Activated T-cell treated with anti-CD3 and anti-CD28 coated beads for 24 hours (primary cell): ENCODE measurements around the gene SAMD13.

ENCODE experiments used
- DNase-seq: peaks from one replicate; pipeline ENCODE4 v3.0.0-alpha.2; 2020; ENCODE audit warnings: low read depth

Gene SAMD13

DNA sequence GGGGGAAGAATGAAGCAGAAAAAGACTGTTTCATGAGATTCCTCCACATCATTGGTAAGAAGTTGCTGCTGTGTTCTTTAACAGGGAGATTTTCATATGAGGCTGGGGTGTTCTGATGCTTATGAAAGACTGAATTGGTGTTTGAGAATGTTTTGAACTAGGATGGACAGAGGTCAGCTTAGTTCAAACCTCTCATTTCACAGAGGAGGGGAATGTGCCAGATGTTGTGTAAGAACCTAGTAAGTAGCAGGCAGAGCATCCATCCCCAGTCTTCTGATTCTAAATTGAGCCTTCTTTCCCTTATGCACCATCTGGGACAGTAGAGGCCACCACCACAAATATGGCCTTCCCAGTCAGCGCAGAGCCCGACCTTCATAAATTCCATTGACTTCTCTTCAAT, 43.7 kb downstream of the SAMD13 start:
- DNase-seq, result no peak

DNA sequence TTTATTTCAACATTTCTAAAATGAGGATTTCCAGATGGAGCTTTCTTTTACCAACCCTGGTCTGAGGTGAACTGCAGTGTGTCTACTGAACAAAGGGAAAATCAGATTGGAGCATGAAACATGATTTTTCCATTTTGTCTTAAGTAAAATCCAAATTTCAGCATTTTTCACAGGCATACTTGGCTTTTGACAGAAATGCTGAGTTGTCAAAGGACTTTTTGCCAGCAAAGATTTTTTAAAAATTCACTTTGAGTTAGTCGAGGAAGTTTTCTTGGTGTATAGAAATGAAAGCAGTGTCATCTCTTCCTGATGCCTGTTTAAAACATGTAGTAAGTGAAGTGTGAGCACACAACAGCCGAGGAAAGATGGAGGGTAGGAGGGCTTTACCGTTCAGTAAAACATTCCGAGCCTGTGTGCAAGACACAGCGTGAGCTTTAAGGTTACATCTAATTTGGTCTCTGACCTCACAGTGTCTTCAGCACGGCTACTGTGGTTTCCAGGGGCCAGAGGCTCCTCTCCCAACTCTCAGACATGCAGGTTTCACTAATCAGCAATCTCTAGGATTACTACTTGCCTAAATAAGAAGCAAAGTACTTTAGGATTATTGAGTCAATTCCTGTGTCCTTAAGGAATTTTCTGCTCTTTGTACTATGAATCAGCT, 45.9 kb downstream of the SAMD13 start:
- no peak for DNase-seq

DNA sequence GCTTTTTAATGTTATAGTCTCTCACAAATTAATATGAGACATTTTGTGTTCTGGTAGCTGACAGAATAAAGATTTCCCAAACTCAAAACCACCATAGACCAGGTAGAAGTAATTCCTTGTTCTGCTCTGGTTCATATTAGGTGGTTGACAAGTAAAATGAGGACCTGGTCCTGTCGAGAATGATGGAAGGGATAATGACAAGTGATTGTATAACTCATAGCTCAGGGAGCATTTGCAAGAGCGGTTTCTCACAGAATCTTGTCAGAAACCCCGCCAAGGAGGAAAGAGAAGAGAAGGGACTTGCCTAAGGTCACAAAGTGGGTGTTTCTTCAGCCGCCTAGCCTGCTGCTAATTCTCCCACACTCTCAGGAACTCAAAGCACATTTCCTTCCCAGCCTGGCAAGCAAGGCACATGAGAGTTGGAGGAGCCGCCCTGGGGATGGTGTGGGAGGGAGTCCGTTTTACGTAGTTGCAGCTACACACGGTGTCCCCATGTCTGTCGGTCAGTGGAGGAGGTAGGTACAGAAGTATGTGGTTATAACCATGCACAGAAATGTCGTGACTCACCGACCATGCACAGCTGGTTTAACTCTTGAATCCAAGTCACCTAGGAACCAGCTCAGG, 46.5 kb downstream of the SAMD13 start:
- DNase-seq, result no peak

DNA sequence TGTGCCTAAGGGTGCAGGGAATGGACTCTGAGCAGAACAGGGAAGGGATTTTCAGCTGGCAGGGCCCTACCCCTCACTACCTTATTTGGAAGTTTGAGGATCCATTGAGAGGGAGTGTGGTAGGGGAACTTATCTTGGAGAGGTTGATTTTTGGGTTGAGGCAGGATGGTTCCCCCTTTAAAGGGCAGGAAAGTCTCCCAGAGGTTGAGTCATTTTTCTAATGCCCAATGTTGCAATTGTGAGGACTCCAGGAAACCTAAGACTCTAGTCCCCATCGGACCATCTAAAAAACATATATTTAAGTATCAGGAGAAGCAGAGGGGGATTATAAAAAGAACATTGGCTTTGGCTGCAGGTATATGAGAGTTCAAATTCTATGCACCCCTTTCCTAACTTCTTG, 47.3 kb downstream of the SAMD13 start:
- no peak for DNase-seq

DNA sequence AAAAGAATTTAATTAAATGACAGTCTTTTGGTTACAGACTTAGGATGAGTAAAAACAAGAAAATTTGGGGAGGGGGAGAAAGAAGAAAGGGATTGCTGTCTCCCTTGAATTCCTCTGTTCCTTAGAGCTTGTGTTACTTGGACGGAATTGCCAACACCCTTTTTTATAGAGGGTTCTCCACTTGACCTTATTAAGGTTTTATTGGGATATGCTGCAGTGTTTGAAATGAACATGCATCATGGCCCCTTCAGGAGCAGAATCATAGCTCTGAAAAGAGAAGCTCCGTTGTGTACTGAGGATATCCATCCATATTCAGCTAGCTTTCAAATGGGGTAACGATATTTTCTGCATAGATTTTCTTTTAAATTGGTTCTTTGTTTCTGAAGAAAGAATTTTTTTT, 48.6 kb downstream of the SAMD13 start:
- DNase-seq, result no peak

DNA sequence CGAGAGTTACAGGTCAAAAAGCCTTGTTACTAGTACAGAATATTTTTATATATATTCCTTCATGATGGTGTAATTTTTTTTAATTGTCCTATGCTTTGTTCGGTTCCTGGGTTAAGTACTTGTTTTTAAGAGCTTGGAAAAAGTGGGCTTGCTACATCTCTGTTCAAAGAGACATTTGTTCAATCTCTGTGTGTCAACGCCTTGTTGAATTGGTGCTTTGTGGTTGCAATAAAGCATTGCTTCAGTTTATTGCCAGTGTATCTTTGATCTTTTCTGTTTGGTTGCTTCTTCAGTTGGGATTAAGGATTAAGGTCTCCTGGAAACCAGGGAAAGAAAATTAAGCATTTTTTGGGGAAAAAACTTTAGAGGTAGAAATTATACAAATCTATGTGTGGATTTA, 49.0 kb downstream of the SAMD13 start:
- no peak for DNase-seq

DNA sequence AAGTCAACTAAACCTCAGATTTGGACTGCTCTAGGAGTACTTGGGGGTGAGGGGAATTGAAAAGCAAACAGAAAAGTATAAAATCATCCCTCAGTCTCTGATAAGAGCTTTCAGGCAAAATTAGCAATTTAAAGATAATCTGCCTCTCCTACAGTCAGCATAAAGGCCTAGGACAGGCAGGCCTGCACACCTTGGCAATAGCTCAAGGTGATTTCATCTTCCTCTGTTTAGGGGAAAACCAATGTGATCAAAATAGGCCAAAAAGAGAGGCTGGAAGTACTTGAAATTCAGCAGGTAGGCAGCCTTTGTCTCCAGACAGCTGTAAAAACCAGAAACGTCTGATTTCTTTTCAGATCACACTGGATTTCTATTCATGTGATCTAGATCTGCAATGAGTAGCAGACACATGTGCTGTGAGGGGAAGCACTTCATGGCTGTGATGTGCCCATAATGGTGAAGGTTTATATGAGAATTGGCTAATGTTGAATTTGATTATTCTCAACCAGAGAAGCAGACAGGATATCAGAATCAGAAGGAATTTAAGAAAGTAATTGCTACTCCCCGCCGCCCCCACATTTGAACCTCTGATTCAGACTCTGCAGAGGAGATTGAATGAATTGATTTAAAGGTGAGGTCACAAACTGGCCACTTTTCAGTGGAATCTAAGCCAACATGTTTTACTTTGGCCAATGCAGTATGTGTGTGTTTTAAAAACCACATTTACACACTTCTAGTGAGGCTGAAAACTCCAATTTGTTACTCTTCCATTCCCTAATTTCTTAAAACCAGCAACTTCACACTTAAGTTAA, 51.0 kb downstream of the SAMD13 start:
- no peak for DNase-seq

DNA sequence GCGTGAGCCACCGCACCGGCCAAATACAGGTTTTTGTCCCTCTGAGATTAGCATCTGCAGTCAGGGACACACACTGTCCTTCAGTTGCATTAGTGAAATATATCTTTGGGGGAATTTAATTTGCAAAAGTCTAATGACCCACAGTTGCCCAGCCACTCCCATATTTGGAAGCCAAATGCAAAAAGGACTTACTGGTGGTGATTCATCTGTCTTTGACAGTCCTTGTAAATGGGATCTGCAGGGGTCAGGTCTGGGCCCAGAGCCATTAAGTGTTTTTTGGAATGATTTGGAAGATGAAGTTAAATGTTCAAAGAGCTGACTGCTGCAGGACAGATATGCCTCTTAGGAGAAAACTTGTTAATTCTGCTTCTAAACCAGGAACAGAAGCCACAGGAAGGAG, 52.2 kb downstream of the SAMD13 start:
- no peak for DNase-seq

DNA sequence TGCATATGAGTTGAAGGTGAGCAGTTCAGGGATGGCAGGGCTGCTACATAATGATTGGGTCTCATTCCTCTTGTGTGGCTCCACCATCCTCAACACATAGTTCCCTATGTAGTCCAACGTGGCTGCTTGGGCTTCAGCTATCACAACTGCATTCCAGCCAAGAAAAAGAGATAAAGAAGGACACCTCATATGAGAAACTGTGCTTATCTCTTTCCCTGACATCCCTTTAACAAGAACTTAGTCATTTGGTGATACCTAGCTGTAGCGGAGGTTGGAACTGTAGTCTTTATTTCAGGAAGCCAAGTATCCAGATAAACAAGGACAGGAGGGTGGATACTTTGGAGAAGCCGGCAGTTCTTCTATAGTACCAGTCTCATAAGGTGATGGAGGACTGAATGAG, 54.0 kb downstream of the SAMD13 start:
- DNase-seq, result no peak

DNA sequence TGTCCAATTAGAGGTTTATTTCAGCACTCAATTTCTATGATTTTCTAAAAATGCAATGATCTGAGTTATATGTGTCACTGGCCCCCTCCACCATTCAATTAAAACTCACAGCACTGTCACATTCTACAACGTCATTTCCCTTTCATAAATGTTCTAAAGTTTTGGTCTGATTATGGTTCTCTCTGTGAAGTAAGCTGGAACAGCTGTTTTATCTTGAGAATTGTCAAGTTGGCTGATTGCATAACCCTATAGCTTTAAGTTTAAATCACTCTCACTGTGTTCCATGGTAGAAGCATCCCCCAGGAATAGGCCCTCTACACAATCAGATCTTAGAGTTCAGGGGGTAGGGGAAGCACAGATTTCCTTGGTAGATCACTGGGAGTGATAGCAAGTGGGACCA, 55.4 kb downstream of the SAMD13 start:
- no peak for DNase-seq

DNA sequence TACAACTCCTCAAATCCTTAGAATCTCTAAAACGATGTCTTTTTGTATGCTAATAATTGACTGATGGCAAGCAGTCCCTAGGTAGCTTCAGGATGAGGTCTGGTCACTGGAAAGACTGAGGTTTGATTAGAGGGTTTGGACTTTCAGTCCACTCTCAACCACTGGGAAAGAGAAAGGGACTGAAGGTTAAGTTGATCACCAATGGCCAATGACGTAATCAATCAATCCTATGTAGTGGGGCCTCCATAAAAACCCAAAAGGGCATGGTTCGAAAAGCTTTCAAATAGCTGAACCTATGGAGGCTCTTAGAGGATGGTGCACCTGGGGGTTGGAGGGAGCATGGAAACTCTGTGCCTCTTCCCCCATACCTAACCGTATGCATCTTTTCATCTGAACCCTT, 57.2 kb downstream of the SAMD13 start:
- no peak for DNase-seq

DNA sequence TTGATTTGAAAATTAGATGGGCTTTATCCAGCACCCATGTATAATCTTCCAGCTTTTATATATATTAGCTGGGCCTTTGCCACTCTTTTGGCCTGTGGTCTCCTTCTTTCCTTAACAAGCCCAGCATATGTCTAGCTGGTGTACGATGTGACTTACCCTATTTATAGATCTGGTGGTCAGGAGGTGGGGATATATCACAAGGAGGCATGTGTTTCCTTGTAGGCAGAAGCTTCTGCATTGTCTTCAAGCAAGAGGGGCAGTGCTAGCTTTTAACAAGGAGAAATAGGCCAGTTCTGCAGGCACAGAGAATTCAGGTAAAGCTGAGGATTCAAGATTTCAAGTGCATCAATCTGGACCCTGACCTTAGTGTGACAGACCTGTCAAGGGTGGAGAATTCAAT, 58.8 kb downstream of the SAMD13 start:
- DNase-seq, result no peak

DNA sequence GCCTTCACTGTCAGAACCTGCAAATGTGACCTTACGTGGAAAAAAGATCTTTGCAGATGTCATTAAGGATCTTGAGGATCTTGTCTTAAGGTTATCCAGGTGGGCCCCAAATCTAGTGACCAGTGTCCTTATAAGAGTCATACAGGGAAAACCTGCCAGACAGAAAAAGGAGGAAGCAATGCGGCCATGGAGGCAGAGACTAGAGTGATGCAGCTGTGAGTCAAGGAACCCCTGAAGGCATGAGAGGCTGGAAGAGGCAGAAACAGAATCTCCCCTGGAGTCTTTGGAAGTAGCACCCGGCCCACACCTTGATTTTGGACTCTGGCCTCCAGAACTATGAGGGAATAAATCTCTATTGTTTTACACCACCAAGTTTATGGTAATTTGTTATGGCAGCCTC, 60.3 kb downstream of the SAMD13 start:
- no peak for DNase-seq

DNA sequence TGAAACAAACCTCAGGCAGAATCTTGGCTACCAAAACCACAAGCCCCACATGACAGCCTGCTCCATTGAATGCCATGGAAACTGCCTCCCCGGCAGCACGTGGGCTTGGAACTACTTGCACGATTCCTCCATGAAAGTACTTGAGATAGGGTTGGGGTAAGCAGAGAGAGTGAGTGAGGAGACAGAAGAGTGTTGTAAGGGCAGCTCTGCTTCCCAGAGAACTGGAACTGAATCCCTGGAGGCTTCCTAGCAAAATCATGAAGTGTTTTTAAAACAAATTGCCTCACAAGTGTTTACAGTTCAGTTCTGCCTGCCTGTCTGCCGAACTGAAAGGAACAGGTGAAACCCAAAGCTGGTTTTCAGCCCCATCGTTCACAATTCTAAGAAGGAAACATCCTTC, 61.5 kb downstream of the SAMD13 start:
- no peak for DNase-seq

DNA sequence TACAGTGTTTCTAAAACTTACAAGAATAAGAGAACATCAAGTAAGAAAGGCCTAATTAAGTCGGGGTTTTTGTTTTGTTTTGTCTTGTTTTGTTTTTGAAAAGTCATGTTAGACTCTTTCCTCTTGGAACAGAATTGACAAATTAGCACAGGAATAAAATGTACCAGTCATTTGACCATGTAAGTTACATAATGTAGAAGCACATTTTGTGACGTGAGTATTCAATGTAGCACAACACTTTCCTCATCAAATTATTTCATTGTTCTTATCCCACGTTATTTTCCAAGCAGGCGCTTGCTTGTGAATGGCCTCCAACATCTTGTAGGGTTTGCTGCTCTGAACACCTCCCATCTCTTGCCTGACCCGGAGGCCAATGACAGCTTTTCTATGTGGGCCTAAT, 62.1 kb downstream of the SAMD13 start:
- DNase-seq, result no peak

DNA sequence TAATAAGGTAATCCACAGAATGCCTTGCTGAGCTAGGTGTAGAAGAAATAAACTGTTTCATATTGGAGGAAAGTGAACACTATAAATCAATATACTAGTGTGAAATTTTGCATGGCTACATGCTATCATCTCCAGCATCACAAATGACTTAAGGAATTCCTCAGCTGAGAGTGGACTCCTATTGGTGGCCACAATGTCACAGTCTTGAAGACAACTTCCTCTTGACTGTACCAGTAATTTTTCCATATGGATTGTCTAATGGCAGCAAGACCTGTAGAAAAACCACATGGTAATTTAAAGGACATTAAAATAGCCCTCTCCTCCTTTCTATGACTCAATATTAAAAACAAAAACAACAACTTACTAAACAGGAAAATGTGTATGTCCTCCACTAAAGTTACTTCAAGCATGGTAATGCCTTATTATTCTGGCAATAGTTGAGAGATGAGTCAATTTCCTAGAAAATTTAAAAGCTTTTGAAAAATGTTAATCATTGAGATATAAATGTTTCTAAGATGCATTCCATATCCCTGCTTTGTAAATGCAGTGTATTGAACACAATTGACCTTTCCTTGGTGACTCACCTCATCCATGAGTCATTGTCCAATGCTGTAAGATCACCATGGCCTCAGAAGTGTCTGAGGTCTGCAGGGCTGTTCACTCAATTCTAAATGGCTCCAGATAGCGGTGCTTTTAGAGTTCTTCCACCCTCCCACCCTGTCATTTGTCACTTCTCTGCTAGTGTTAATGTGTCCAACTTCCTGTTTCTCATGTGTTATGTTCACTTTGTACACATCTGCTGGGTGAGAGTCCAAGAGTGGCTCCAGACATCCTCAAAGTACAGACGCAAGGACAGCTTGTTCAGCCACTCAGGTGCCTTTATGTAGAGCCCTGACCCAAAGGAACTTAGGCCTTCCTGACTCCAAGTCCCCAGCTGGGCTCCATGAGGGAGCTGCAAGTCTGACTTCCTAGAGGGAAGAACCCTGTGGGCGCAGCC, 64.0 kb downstream of the SAMD13 start:
- DNase-seq, result no peak

DNA sequence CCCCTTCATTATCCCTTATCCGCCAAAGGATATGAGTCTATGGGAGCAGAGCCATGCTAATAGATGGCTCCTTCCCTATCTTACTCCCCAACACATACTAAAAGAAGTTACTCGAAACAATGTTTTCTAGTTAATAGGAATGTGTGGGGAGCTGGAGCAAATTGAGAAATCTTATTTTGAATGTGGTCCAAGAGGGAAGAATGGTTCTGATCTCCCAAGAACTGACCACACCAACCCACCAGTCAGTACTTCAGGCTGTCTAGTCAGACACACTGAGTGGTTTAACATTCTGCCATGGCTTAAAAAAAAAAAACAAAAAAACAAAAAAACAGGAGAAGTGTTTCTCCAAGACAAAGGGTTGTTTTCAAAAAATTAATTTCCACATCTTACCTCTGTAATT, 65.3 kb downstream of the SAMD13 start:
- DNase-seq, result no peak

DNA sequence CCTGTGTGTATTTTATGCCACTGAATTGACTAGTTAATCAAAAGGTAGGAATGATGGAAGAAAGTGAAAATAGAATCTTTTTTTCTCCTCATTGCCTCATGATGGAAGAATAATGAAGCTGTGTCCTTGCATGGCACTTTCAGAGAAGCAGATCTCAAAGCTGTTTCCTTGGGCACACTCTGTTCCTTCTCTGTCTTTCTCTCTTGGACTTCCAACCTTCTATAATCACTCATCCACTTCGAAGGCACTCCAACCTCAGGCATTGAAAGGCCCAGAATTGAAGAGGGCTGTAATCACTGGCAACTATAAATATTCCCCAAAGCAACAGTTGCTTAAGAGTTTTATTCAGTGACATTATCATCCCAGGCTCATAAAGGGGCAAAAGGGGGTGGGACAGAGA, 65.7 kb downstream of the SAMD13 start:
- no peak for DNase-seq

DNA sequence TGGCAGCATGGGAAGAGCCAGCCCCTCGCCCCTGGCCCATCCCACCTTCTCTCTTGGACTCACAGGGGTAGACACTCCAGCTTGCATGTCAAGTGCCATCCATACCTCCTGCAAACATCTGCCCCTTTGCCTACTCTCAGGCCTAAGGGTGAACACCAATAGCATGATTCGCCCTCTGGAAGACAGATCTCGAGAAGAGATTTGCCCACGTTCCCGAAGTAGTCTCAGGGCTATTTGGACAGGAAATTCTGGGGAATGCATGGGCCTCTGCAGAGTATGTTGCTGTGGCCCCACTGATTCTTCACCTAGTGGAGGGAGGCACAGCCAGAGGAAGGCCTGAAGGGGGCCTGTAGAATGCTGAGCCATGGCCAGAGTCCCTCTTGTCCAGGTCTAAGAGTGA, 66.9 kb downstream of the SAMD13 start:
- no peak for DNase-seq

DNA sequence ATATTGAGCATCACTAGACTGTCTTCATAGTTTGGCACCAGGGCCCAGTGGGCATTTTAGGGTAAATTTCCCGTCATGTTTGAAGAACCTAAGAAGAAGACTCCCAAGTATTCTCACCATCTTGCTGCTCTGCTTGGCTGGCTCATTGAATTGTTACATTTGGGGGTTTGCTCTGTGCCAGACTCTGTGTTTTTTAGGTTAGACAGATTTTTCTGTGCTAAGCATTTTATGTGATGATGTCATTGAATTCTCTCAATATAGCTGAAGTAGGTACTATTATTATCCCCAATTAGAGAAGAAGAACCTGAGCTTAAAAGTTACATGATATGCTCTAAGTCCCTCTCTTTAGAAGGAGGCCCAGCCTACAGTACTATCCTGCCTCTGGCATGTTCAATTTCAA, 68.8 kb downstream of the SAMD13 start:
- DNase-seq, result no peak

DNA sequence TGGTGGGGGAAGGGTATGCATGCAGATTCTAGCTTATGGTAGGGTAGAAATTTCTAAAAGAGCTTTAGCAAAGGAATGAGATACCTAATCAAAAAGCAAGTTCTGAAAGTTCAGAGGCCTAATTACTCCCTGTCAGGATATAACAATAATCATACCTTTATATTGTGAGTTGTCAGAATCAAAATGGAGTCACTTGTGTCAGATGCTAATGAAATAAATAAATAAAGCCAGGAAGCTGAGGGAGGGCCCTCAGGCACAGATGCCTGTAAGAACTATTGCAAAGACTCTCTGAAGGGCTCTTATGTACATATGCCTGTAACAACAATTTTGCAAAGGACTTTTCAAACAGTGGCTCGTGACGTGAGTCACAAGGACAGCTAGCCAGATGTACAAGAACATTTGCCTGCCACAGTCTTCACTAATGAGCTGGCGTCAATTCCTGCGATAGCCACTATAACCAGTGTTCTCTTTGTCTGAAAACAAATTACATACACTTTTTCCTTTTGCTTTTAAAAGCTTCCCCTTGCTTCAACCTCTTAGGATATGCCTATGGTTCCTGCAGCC, 69.4 kb downstream of the SAMD13 start:
- DNase-seq, result no peak
